GM18870 (cell line): ENCODE data around the gene DCPS.
"Not testable (repeated sequence)": the region's sequence is repeated elsewhere in the genome, so short reads cannot be mapped to it uniquely, and the experiment has no call there.

Source experiments
- ATAC-seq: cut with Tn5 transposase; IDR thresholded peaks from one replicate; pipeline ENCODE4 v1.9.1; 2021; ENCODE audit warnings: moderate library complexity; ENCODE audit not compliant: unreplicated experiment

DCPS gene

GRCh38 chr11:126303623-126304456, at the start of gene DCPS:
Gene DCPS (plus strand): TSS chr11:126304060. CDS start chr11:126304081, 21 bp downstream.
- ATAC-seq: peak; percentile 64

GRCh38 chr11:126254819-126255218, 49.0 kb upstream of the DCPS start:
- ATAC-seq: no peak

GRCh38 chr11:126255507-126255906, 48.4 kb upstream of the DCPS start:
- ATAC-seq: not testable (repeated sequence)

- no peak for ATAC-seq
Measured at GRCh38 chr11:126256216-126256615, 47.6 kb upstream of the DCPS start.

- ATAC-seq: no peak
Measured at GRCh38 chr11:126257144-126257543, 46.7 kb upstream of the DCPS start.

GRCh38 chr11:126257764-126258163, 46.1 kb upstream of the DCPS start:
- no peak for ATAC-seq

- no peak for ATAC-seq
Measured at GRCh38 chr11:126262216-126262615, 41.6 kb upstream of the DCPS start.

- ATAC-seq: no peak
Measured at GRCh38 chr11:126263489-126263888, 40.4 kb upstream of the DCPS start.

- no peak for ATAC-seq
Measured at GRCh38 chr11:126265811-126266210, 38.0 kb upstream of the DCPS start.

GRCh38 chr11:126267650-126268049, 36.2 kb upstream of the DCPS start:
- no peak for ATAC-seq

GRCh38 chr11:126268361-126268707, 35.5 kb upstream of the DCPS start:
- ATAC-seq: peak; percentile 6

GRCh38 chr11:126268708-126269579, 34.9 kb upstream of the DCPS start, which contains the start of the genes FOXRED1 and SRPRA:
Gene FOXRED1 (plus strand): TSS chr11:126269154. CDS start chr11:126269207, 53 bp downstream.
Gene SRPRA (minus strand): TSS chr11:126268895. CDS start chr11:126268804, 91 bp downstream.
- peak; percentile 92 for ATAC-seq

- ATAC-seq: no peak
Measured at GRCh38 chr11:126277322-126277721, 26.5 kb upstream of the DCPS start.

GRCh38 chr11:126277780-126278179, 26.1 kb upstream of the DCPS start:
- ATAC-seq: no peak

GRCh38 chr11:126279191-126279590, 24.7 kb upstream of the DCPS start:
- no peak for ATAC-seq

- ATAC-seq: no peak
Measured at GRCh38 chr11:126280595-126280994, 23.3 kb upstream of the DCPS start.

- ATAC-seq: no peak
Measured at GRCh38 chr11:126281245-126281644, 22.6 kb upstream of the DCPS start.

- no peak for ATAC-seq
Measured at GRCh38 chr11:126281666-126282175, 22.1 kb upstream of the DCPS start.

- ATAC-seq: no peak
Measured at GRCh38 chr11:126282361-126282735, 21.5 kb upstream of the DCPS start.

GRCh38 chr11:126282736-126283591, 20.9 kb upstream of the DCPS start, which contains the start of gene TIRAP:
Gene TIRAP (plus strand): TSS chr11:126283093. CDS start chr11:126290895, 7,802 bp downstream.
- ATAC-seq: peak; percentile 50
